COLO668 (cell line): ENCODE measurements around the gene FAM171A1.
"Not testable (repeated sequence)": the region's sequence is repeated elsewhere in the genome, so short reads cannot be mapped to it uniquely, and the experiment has no call there.

Source experiments
- DNase-seq: peaks from one replicate; lab custom pipeline; 2025; ENCODE audit not compliant: unreplicated experiment; lab: John Stamatoyannopoulos, UW

The FAM171A1 gene

DNA sequence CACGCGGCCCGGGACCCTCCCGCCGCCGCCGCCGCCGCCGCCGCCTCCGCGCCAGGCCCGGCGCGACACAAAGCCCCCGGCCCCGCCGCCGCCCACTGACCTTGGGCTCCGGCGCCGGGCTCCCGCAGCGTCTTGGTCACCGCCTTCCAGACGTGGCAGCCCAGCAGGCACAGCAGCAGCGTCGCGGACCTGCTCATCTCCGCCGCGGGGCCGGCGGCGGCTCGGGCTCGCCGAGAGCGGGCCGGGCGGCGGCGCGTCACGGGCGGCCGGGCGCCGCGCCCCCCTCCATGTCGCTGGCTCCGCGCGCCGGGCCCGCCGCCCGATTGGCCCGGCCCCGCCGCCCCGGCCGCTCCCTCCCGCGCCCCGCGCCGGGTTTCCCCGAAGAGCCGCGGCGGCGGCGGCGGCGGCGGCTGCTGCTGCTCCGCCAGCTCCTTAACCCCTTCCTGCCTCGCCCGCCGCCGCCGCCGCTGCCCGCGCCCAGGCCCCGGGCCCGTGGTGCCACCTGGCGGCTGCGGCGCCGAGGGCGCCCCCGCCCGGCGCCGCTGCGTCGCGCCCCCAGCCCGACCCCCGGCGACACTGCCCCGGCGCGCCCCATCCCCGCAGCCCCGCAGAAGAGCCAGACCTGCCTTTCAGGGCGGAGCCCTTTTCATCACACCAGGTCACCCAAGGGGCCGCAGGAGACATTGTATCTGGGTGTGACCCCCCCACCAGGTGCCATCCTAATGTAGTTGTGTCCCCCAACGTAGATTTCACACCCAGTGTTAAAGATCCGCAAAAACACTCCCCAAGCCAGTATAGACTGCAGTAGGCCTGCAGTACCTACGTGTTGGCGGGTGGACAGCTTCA is at the start of gene FAM171A1:
FAM171A1 (minus strand) TSS at position 434 of the 846 bp plus-strand sequence; CDS start at position 197, 237 bp downstream.
- DNase-seq: peak; percentile 70

DNA sequence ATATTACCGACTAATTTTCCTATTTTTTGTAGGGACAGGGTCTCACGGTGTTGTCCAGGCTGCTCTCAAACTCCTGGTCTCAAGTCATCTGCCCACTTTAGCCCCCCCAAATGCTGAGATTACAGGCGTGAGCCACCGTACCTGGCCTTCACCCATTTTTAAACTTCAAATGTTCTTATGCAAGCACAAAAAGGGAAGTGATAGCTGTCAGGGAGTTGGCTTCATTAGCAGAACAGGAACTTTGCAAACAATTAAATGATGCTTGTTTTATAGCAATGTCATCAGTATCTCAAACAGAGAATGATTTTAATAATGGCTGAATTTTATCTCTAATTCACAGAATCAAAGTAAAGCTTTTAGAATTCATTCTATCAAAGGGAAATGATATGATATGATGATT is 49.8 kb upstream of the FAM171A1 start:
- no peak for DNase-seq

GRCh38 chr10:15419279-15419874 is 48.3 kb upstream of the FAM171A1 start:
- peak; percentile 11 for DNase-seq

DNA sequence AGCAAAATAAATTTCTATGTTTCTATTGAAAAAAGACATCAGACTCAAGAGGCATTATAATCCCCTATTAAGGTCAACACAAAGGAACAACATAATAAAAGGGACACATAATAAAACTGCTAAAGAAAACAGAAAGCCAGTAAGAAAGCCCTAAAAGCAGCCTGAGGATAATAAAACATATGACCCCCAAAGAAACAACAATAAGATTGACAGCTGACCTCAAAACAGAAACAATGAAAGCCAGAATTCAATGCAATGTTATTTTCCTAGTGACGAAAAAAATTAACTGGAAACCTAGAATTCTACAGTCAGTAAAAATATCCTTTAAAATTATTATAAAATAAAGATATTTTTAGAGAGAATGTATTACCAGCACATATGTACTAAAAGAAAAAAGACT is 44.9 kb upstream of the FAM171A1 start:
- no peak for DNase-seq

DNA sequence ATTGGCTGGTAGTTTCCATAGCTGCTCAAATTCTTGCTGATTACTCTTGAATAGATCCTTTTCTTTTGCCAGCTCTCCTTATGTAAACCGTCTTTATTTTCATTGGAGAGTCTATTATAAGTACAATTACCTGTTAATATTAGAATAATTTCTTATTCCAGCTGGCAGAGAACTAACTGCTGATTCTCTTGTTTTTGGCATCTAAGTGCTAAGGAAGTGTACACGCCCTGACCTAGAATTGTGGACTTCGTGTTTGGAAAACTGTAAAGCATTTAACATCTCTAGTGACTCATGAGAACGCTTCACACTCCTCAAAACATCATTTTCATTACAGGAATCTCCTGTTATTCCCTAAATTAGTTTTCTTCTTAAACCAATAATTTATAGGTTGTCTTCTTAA is 39.9 kb upstream of the FAM171A1 start:
- DNase-seq: no peak

DNA sequence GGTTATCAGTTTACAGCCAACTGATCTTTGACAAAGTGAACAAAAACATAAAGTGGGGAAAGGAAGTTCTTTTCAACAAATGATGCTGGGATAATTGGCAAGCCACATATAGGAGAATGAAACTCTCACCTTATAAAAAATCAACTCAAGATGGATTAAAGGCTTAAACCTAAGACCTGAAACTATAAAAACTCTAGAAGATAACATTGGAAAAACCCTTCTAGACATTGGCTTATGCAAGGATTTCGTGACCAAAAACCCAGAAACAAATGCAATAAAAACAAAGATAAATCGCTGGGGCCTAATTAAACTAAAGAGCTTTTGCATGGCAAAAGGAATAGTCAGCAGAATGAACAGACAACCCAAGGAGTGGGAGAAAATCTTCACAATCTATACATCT is 38.3 kb upstream of the FAM171A1 start:
- not testable (repeated sequence) for DNase-seq

DNA sequence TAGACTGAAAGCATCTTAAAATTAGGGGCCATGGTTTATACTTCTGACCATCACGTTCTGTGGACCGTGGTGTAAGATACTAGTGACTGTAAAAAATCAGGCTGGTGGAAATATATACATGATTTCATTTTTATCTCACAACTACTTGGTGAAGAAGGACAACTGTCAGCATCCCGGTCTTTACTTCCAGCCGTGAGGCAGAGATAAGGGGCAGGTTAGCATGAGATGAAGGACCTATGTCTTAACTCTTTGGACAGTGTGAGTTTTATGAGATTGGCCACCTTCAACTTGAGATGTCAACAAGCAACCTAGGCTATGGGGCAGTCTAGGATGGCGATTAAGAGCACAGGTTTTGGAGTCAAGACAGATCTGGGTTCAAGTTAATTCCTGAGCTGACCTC is 37.5 kb upstream of the FAM171A1 start:
- DNase-seq: no peak

DNA sequence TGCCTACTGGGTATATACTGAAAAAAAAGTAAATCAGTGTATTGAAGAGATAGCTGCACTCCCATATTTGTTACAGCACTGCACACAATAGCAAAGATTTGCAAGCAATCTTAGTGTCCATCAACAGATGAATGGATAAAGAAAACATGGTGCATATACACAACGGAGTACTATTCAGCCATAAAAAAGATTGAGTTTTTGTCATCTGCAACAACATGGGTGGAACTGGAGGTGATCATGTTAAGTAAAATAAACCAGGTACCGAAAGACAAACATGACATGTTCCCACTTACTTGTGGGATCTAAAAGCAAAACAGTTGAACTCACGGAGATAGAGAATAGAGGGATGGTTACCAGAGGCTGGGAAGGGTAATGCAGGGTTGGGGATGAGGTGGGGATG is 34.2 kb upstream of the FAM171A1 start:
- no peak for DNase-seq

DNA sequence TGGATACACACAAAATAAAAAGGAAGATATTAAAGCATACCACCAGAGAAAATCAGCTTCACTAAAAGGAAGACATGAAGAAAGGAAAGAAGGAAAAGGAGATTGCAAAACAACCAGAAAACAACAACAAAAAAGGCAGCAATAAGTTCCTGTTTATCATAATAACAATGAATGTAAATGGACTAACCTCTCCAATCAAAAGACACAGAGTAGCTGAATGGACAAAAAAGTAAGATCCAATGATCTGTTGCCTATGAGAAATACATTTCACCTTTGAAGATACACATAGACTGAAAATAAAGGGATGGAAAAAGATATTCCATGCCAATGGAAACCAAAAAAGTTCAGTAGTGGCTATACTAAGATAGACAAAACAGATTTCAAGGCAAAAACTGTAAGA is 30.3 kb upstream of the FAM171A1 start:
- DNase-seq: no peak

DNA sequence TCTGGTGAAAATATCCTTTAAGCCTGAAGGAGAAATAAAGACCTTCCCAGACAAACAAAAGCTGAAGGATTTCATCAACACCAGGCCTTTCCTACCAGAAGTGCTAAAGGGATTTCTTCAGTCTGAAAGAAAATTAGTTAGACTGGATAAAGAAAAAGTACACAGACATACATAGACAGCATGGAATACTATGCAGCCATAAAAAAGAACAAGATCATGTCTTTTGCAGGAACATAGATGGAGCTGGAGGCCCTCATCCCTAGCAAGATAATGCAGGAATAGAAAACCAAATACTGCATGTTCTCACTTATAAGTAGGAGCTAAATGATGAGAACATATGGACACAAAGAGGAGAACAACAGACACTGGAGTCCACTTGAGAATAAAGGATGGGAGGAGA is 29.4 kb upstream of the FAM171A1 start:
- DNase-seq: not testable (repeated sequence)

- DNase-seq: no peak
Measured at GRCh38 chr10:15399060-15399661, 28.1 kb upstream of the FAM171A1 start.

DNA sequence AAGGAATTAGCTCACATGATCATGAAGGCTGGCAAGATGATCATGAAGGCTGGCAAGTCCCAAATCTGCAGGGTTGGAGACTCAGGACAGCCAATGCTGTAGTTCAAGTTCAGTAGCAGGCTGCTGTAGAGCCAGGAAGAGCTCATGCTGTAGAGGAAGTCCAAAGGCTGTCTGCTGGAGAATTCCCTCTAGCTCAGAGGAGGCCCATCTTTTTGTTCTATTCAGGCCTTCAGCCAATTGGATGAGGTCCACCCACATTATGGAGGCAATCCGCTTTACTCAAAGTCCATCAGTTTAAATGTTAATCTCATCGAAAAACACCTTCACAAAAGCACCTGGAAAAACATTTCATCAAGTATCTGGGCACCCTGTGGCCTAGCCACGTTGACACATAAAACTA is 24.8 kb upstream of the FAM171A1 start:
- no peak for DNase-seq

- DNase-seq: no peak
Measured at GRCh38 chr10:15393139-15393825, 22.2 kb upstream of the FAM171A1 start.

- no peak for DNase-seq
Measured at GRCh38 chr10:15391491-15391890, 20.4 kb upstream of the FAM171A1 start.

DNA sequence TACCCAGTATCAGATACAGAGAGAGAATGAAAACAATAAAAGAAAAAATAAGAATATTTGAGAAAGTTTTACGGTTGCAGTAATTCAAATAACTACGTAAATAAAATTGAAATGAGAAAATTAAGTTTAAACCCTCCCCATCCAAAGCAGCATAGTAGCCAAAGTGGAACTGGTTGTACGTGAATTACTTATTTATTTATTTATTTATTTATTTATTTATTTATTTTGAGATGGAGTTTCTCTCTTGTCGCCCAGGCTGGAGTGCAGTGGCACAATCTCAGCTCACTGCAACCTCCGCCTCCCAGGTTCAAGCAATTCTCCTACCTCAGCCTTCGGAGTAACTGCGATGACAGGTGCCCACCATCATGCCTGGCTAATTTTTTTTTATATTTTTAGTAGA is 17.1 kb upstream of the FAM171A1 start:
- not testable (repeated sequence) for DNase-seq

- DNase-seq: no peak
Measured at GRCh38 chr10:15387021-15387420, 15.9 kb upstream of the FAM171A1 start.

DNA sequence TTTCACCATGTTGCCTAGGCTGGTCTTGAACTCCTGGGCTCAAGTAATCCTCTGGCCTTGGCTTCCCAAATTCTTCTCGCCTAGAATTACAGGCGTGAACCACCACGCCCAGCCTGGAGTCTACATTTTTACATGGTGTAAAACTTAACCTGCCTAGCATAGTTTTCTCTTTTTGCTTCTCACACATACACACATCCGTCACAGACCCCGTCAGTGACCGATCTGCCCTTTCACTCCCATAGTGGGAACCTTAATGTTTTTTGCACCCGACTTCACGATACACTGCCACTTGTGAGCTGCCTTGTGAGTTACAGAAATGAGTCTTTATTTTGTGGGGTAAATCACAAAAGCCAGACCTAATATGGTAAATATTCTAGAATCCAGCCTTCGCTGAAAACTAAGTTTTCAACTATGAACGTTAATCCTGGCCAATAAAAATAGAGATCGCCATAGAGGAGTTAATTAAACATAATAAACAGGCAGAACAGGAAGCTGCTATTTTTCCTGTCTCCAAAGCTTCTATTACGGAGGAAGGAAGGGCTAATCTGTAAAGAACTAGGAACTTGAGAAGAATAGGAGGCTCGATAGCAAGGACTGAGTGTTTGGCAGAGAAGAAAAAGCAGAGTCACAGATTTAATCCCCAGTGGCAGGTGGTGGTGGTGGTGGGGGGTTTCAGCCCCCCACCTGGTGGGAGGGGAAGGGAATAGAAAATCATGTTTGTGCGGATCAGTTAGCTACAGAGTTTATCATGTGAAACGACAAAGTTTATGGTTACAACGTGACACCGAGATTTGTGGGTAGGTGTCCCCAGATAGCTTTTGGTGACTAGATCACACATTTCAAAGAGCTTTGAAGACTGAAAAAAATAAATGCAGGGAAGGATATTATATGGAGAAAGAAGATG is 14.7 kb upstream of the FAM171A1 start:
- DNase-seq: no peak

GRCh38 chr10:15381420-15381819 is 10.3 kb upstream of the FAM171A1 start:
- DNase-seq: no peak

- no peak for DNase-seq
Measured at GRCh38 chr10:15379078-15379477, 8.0 kb upstream of the FAM171A1 start.

DNA sequence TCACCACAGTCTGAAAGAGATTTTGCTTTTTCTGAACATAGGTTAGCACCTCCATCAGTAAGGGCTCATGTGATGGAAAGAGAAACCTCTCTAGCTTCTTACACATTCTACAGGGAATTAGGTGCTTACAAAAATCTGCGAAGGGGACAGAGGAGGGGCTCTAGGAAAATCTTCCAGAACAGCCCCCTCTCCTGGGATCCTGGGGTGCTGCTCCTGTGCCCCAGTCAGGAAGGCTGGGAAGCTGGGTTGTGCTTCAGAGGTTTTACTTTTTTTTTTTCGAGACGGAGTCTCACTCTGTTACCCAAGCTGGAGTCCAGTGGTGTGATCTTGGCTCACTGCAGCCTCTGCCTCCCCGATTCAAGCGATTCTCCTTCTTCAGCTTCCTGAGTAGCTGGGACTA is 7.5 kb upstream of the FAM171A1 start:
- no peak for DNase-seq

- no peak for DNase-seq
Measured at GRCh38 chr10:15374566-15374965, 3.5 kb upstream of the FAM171A1 start.
